PC-3 (cell line): Measurements from ENCODE around the gene LRRC63.

Experiments used
- EZH2 ChIP-seq: fragments of 300-600 bp; sonication (generic); IDR thresholded peaks from one replicate; pipeline ENCODE4 v1.6.1; 2017; ENCODE audit warnings: antibody characterized with exemption, mild to moderate bottlenecking, low read length; ENCODE audit not compliant: unreplicated experiment
- TF ChIP-seq, protein P1 (sequence below): fragments of 300-600 bp; sonication (generic); conservative IDR thresholded peaks from 2 replicates; pipeline ENCODE4 v1.5.1; 2017; ENCODE audit warnings: antibody characterized with exemption, low read depth, mild to moderate bottlenecking, low read length

DNA sequence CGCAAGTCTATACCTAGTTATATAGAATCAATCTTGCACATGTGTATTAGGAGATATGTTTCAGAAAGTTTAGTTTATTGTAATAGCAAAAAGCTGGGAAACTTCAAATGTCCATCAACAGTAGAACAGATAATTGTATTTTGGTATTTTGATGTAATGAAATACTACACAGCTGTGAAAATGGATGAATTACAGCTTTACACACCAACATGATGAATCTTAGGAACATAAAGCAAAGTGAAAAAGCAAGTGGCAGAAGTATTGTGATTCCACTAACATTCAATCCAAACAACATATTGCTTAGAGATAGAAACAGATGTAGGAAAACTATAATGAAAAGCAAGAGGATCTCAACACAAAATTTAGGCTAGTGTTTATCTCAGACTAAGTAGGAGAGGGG is 102.9 kb downstream of the LRRC63 start:
- TF ChIP-seq, protein P1, sequence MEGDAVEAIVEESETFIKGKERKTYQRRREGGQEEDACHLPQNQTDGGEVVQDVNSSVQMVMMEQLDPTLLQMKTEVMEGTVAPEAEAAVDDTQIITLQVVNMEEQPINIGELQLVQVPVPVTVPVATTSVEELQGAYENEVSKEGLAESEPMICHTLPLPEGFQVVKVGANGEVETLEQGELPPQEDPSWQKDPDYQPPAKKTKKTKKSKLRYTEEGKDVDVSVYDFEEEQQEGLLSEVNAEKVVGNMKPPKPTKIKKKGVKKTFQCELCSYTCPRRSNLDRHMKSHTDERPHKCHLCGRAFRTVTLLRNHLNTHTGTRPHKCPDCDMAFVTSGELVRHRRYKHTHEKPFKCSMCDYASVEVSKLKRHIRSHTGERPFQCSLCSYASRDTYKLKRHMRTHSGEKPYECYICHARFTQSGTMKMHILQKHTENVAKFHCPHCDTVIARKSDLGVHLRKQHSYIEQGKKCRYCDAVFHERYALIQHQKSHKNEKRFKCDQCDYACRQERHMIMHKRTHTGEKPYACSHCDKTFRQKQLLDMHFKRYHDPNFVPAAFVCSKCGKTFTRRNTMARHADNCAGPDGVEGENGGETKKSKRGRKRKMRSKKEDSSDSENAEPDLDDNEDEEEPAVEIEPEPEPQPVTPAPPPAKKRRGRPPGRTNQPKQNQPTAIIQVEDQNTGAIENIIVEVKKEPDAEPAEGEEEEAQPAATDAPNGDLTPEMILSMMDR, result no peak
- no peak for TF ChIP-seq EZH2
